PFSK-1 (cell line): ENCODE results near the gene RYR3.

Source experiments
- FOXP2 ChIP-seq: optimal IDR thresholded peaks from 2 replicates; pipeline ENCODE3; 2011; ENCODE audit warnings: borderline replicate concordance, control low read depth, inconsistent platforms; ENCODE audit not compliant: insufficient read depth; ENCODE audit errors: extremely low read length, extremely low read depth
- POLR2AphosphoS5 ChIP-seq: IDR thresholded peaks from 2 replicates; pipeline ENCODE4 v1.6.1; 2012; ENCODE audit warnings: low read depth, mild to moderate bottlenecking, control low read depth, low read length, moderate library complexity
- REST ChIP-seq, 2 experiments: IDR thresholded peaks; 2 replicates each; pipeline versions ENCODE4 v1.6.1 to v1.8.0; 2011 to 2012; ENCODE audit warnings: low read depth in 2 of 2, low read length in 2 of 2, control low read depth in 1 of 2, inconsistent platforms in 1 of 2, mild to moderate bottlenecking in 1 of 2, moderate library complexity in 1 of 2; ENCODE audit not compliant: insufficient read depth in 1 of 2
- SIN3A ChIP-seq: IDR thresholded peaks from 2 replicates; pipeline ENCODE4 v1.6.1; 2012; ENCODE audit warnings: mild to moderate bottlenecking, low read length, moderate library complexity, borderline replicate concordance; ENCODE audit not compliant: insufficient read depth
- TAF1 ChIP-seq: IDR thresholded peaks from 2 replicates; pipeline ENCODE4 v1.6.1; 2012; ENCODE audit warnings: low read length, control low read depth, borderline replicate concordance; ENCODE audit not compliant: insufficient read depth

Gene RYR3

DNA sequence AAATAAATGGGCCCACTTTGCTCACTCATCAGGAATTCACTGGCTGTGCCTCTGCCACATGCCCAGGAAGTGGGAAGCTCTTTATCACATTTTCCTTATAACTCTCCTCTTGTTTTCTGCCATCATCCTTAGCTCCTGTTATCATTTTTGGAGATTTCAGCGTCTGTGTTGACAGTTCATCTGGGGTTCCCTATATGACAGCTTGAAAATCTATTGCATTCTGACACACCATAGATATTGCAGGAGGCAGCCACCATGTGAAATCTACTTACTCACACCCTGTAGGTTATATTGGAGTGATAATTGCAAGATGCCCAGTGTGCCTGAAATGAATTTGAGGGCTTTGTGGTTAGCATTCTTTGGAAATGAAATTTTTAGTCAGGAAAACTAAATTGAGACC lies 132.9 kb downstream of the RYR3 start:
- no peak for TF ChIP-seq POLR2AphosphoS5

- TF ChIP-seq SIN3A, result no peak
- no peak for TF ChIP-seq FOXP2
- no peak for TF ChIP-seq REST (IDR thresholded peaks at IDR 0.05; ENCODE audit: insufficient read depth in 1 of 2, low read depth in 2 of 2, low read length in 2 of 2)
- TF ChIP-seq TAF1, result no peak
- no peak for TF ChIP-seq POLR2AphosphoS5
These were observed 135.2 kb downstream of the RYR3 start for GRCh38 chr15:33445984-33446383.

GRCh38 chr15:33448151-33448550 lies 137.4 kb downstream of the RYR3 start:
- TF ChIP-seq FOXP2 (no peak), SIN3A (no peak), POLR2AphosphoS5 (no peak), REST (IDR thresholded peaks at IDR 0.05; ENCODE audit: insufficient read depth in 1 of 2, low read depth in 2 of 2, low read length in 2 of 2) (no peak), TAF1 (no peak)

DNA sequence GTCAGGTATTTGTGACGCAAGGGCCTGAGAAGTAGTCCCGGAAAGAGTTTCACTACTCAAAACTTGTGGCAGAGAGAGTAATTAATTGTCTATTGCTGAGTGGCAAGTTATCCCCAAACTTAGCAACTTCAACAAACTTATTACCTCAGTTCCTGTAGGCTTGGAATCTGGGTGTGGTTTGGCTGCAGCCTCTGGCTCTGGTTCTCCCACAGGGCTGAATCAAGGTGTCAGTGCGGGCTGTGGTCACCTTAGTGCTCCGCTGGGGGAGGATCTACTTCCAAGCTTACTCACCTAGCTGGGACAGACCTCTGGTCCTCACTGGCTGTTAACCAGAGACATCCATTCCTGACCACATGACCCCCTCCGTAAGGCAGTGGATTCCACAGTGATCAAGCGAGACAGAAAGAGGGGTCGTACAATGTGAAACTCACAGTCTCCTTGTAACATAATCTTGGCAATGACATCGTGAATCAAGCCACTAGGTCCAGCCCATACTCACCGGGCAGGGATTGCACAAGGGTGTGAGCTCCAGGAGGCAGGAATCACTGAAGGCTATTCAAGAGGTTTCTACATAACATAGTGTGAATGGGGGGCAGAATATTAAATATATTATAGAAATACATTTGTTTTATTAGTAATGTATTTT lies 138.3 kb downstream of the RYR3 start:
- TF ChIP-seq POLR2AphosphoS5 (no peak), REST (IDR thresholded peaks at IDR 0.05; ENCODE audit: insufficient read depth in 1 of 2, low read depth in 2 of 2, low read length in 2 of 2) (no peak), FOXP2 (no peak)

- TF ChIP-seq SIN3A (no peak), REST (IDR thresholded peaks at IDR 0.05; ENCODE audit: insufficient read depth in 1 of 2, low read depth in 2 of 2, low read length in 2 of 2) (no peak), TAF1 (no peak), FOXP2 (no peak), POLR2AphosphoS5 (no peak)
These were observed 139.0 kb downstream of the RYR3 start for GRCh38 chr15:33449810-33450209.

- TF ChIP-seq TAF1, result no peak
- no peak for TF ChIP-seq POLR2AphosphoS5
- TF ChIP-seq FOXP2, result no peak
- no peak for TF ChIP-seq SIN3A
- TF ChIP-seq REST (IDR thresholded peaks at IDR 0.05; ENCODE audit: insufficient read depth in 1 of 2, low read depth in 2 of 2, low read length in 2 of 2), result no peak
These were observed 140.6 kb downstream of the RYR3 start for GRCh38 chr15:33451385-33451784.
